GM18502 (cell line): ENCODE results near the gene EFNA4.
"Not testable (repeated sequence)": the region's sequence is repeated elsewhere in the genome, so short reads cannot be mapped to it uniquely, and the experiment has no call there.

Experiments
- ATAC-seq: cut with Tn5 transposase; IDR thresholded peaks from one replicate; pipeline ENCODE4 v1.9.1; 2021; ENCODE audit warnings: mild to moderate bottlenecking; ENCODE audit not compliant: unreplicated experiment, poor library complexity

EFNA4 gene

GRCh38 chr1:155110826-155111225 lies 47.3 kb downstream of the EFNA4 start:
- ATAC-seq = no peak

- ATAC-seq = no peak
Observed at GRCh38 chr1:155113450-155113980, 50.0 kb downstream of the EFNA4 start.

GRCh38 chr1:155116113-155116764 lies 52.7 kb downstream of the EFNA4 start:
- no peak for ATAC-seq

- no peak for ATAC-seq
Observed at GRCh38 chr1:155117610-155118009, 54.1 kb downstream of the EFNA4 start.

- ATAC-seq = not testable (repeated sequence)
Observed at GRCh38 chr1:155118090-155118489, 54.5 kb downstream of the EFNA4 start.
